SU-DHL-6 (cell line): Measurements from ENCODE around the gene NID1.

Experiments
- H2AFZ ChIP-seq: fragments of 200-600 bp; sonication (generic); 2 replicates; pipeline ENCODE4 v1.6.1; 2014; ENCODE audit warnings: low read depth, mild to moderate bottlenecking, moderate library complexity, mixed read lengths, antibody characterized with exemption, low read length; ENCODE audit not compliant: severe bottlenecking
- H3F3A ChIP-seq: fragments of 200-600 bp; shearing (Covaris generic); 2 replicates; pipeline ENCODE4 v1.6.0; 2016; ENCODE audit warnings: antibody characterized with exemption, mild to moderate bottlenecking; ENCODE audit not compliant: insufficient read depth
- H3K27ac ChIP-seq: fragments of 200-600 bp; sonication (generic); 2 replicates; pipeline ENCODE4 v1.5.1; 2016; ENCODE audit warnings: low read depth, mild to moderate bottlenecking, low read length, moderate library complexity, mixed read lengths
- H3K27me3 ChIP-seq: fragments of 200-600 bp; sonication (generic), shearing (Covaris generic); 2 replicates; pipeline ENCODE4 v1.6.0; 2014; ENCODE audit warnings: mild to moderate bottlenecking, low read length
- H3K36me3 ChIP-seq: fragments of 200-600 bp; sonication (generic); 2 replicates; pipeline ENCODE4 v1.6.1; 2014; ENCODE audit warnings: mild to moderate bottlenecking, low read length, mixed read lengths
- H3K4me2 ChIP-seq: fragments of 300-600, 200-600 bp; shearing (Covaris generic), sonication (generic); 2 replicates; pipeline ENCODE4 v1.6.0; 2014; ENCODE audit warnings: low read length, low read depth, mild to moderate bottlenecking; ENCODE audit not compliant: poor library complexity, severe bottlenecking
- H3K4me3 ChIP-seq: fragments of 200-600 bp; sonication (generic); 2 replicates; pipeline ENCODE4 v1.5.1; 2014; ENCODE audit warnings: antibody characterized with exemption, low read length, mild to moderate bottlenecking, mixed read lengths; ENCODE audit not compliant: insufficient read depth, poor library complexity, severe bottlenecking
- H3K79me2 ChIP-seq: fragments of 200-600 bp; sonication (generic); 2 replicates; pipeline ENCODE4 v1.6.1; 2014; ENCODE audit warnings: mild to moderate bottlenecking, low read length, moderate library complexity; ENCODE audit not compliant: insufficient read depth
- H3K9ac ChIP-seq: fragments of 200-600 bp; sonication (generic); 2 replicates; pipeline ENCODE4 v1.7.0; 2014; ENCODE audit warnings: mild to moderate bottlenecking, low read length
- H3K9me2 ChIP-seq: fragments of 200-600 bp; sonication (generic); replicated peaks from 2 replicates; pipeline ENCODE4 v1.6.1; 2014; ENCODE audit warnings: low read length; ENCODE audit not compliant: insufficient read depth
- H3K9me3 ChIP-seq: fragments of 200-600 bp; sonication (generic); 2 replicates; pipeline ENCODE4 v1.6.1; 2014; ENCODE audit warnings: low read length, mixed read lengths; ENCODE audit not compliant: insufficient read depth
- H4K20me1 ChIP-seq: fragments of 200-600 bp; sonication (generic); 2 replicates; pipeline ENCODE4 v1.6.1; 2014; ENCODE audit warnings: low read depth, mild to moderate bottlenecking, antibody characterized with exemption, low read length, moderate library complexity, mixed read lengths
- CTCF ChIP-seq: fragments of 200-600 bp; sonication (generic); IDR thresholded peaks from one replicate; pipeline ENCODE4 v1.5.1; 2017; ENCODE audit warnings: antibody characterized with exemption, mild to moderate bottlenecking, low read length, moderate library complexity; ENCODE audit not compliant: insufficient read depth, poor library complexity, severe bottlenecking
- EZH2phosphoT487 ChIP-seq: fragments of 200-600 bp; sonication (generic), shearing (Covaris generic); conservative IDR thresholded peaks from 2 replicates; pipeline ENCODE4 v1.6.1; 2018; ENCODE audit warnings: mild to moderate bottlenecking, antibody characterized with exemption, low read length, moderate library complexity, mixed read lengths

NID1 gene

GRCh38 chr1:235932090-235932510 is 132.8 kb downstream of the NID1 start:
- no peak overlapping the region for H3K4me2 ChIP-seq

GRCh38 chr1:235931171-235931738 is 133.6 kb downstream of the NID1 start:
- no peak overlapping the region for H2AFZ ChIP-seq
- H4K20me1 ChIP-seq = no peaks in the 10 kb centered on the region
- H3K9me3 ChIP-seq = no peaks in the 10 kb centered on the region
- no peak for TF ChIP-seq CTCF
- TF ChIP-seq EZH2phosphoT487 = no peak
- no peaks in the 10 kb centered on the region for H3K9me2 ChIP-seq
- H3K79me2 ChIP-seq = no peaks in the 10 kb centered on the region
- H3K4me3 ChIP-seq = no peak overlapping the region
- H3K27ac ChIP-seq = no peak overlapping the region
- no peak overlapping the region for H3K4me2 ChIP-seq
- H3K36me3 ChIP-seq = no peaks in the 10 kb centered on the region
- no peaks in the 10 kb centered on the region; the same call in 1 of the 2 replicates for H3K27me3 ChIP-seq
- H3F3A ChIP-seq = no peaks in the 10 kb centered on the region
- H3K9ac ChIP-seq = no peak overlapping the region

More at GRCh38 chr1:235932090-235932510, 132.8 kb downstream of the NID1 start:
- Histone ChIP-seq H3K27me3 (no peaks in the 10 kb centered on the region; the same call in 1 of the 2 replicates), H3K9me3 (no peaks in the 10 kb centered on the region), H3K79me2 (no peaks in the 10 kb centered on the region), H3K9ac (no peak overlapping the region), H3K9me2 (no peaks in the 10 kb centered on the region), H4K20me1 (no peaks in the 10 kb centered on the region), H3K4me3 (no peak overlapping the region), H3F3A (no peaks in the 10 kb centered on the region), H2AFZ (no peak overlapping the region), H3K36me3 (no peaks in the 10 kb centered on the region), H3K27ac (no peak overlapping the region)
- TF ChIP-seq CTCF (no peak), EZH2phosphoT487 (no peak)

- no peak overlapping the region for H2AFZ ChIP-seq
- H4K20me1 ChIP-seq = no peaks in the 10 kb centered on the region
- no peak overlapping the region for H3K27ac ChIP-seq
- no peak overlapping the region for H3K4me2 ChIP-seq
- H3K9me3 ChIP-seq = no peaks in the 10 kb centered on the region
- TF ChIP-seq EZH2phosphoT487 = no peak
- TF ChIP-seq CTCF = no peak
- no peaks in the 10 kb centered on the region; the same call in 1 of the 2 replicates for H3K27me3 ChIP-seq
- H3K79me2 ChIP-seq = no peaks in the 10 kb centered on the region
- H3K9me2 ChIP-seq = no peaks in the 10 kb centered on the region
- no peak overlapping the region for H3K4me3 ChIP-seq
- no peaks in the 10 kb centered on the region for H3F3A ChIP-seq
- H3K36me3 ChIP-seq = no peaks in the 10 kb centered on the region
- no peak overlapping the region for H3K9ac ChIP-seq
These were observed 134.3 kb downstream of the NID1 start for GRCh38 chr1:235930543-235930942.
